ENCODE results near the gene PAK5. TPM values are rescaled to one million over a fixed set of nuclear protein-coding genes. Genes with fewer than 3 reads are reported as not detected.

Gene PAK5
- 0.25 TPM for total RNA-seq

GRCh38 chr20:9838378-9839295 is at the start of gene PAK5:
Gene PAK5 (minus strand): TSS chr20:9839076. CDS start chr20:9644328, 194,748 bp downstream.
- Histone ChIP-seq H3K36me3 (no peaks in the 10 kb centered on the region), H3K4me3 (peak within 1 kb of the TSS in 1 of 2 donors; percentile 22), H3K27ac (no peak within 1 kb of the TSS), H3K9me3 (no peaks in the 10 kb centered on the region), H3K4me1 (peaks cover 16% of the 10 kb centered on the region), H3K27me3 (no peaks in the 10 kb centered on the region)
- TF ChIP-seq CTCF (IDR thresholded peaks at IDR 0.05): no peak
- TF ChIP-seq POLR2AphosphoS5 (IDR thresholded peaks at IDR 0.05; ENCODE audit: insufficient read depth in 1 of 2, low read depth in 1 of 2): no peak
- no peak for TF ChIP-seq POLR2A (IDR thresholded peaks at IDR 0.05)
- intact Hi-C loops (cut with DNase I): no loop called here
- DNase-seq (ENCODE audit: extremely low spot score in 2 of 2): no peak

- Histone ChIP-seq H3K4me1 (no peaks in the 10 kb centered on the region), H3K9me3 (no peaks in the 10 kb centered on the region), H3K36me3 (no peaks in the 10 kb centered on the region), H3K4me3 (no peak overlapping the region), H3K27me3 (no peaks in the 10 kb centered on the region), H3K27ac (no peak overlapping the region)
- no peak for TF ChIP-seq POLR2A (IDR thresholded peaks at IDR 0.05)
- TF ChIP-seq CTCF (IDR thresholded peaks at IDR 0.05): no peak
- no peak for TF ChIP-seq POLR2AphosphoS5 (IDR thresholded peaks at IDR 0.05; ENCODE audit: insufficient read depth in 1 of 2, low read depth in 1 of 2)
- DNase-seq (ENCODE audit: extremely low spot score in 2 of 2): no peak
- intact Hi-C loops (cut with DNase I): no loop called here
Observed at GRCh38 chr20:9887706-9888105, 48.8 kb upstream of the PAK5 start.

- H3K36me3 ChIP-seq: no peaks in the 10 kb centered on the region
- TF ChIP-seq CTCF (IDR thresholded peaks at IDR 0.05): no peak
- TF ChIP-seq POLR2AphosphoS5 (IDR thresholded peaks at IDR 0.05; ENCODE audit: insufficient read depth in 1 of 2, low read depth in 1 of 2): no peak
- TF ChIP-seq POLR2A (IDR thresholded peaks at IDR 0.05): no peak
- no peaks in the 10 kb centered on the region for H3K9me3 ChIP-seq
- DNase-seq (ENCODE audit: extremely low spot score in 2 of 2): no peak
- H3K27me3 ChIP-seq: no peaks in the 10 kb centered on the region
- H3K4me1 ChIP-seq: no peaks in the 10 kb centered on the region
- no peak overlapping the region for H3K4me3 ChIP-seq
- intact Hi-C loops (cut with DNase I): no loop called here
- H3K27ac ChIP-seq: no peak overlapping the region
Observed at GRCh38 chr20:9886227-9886626, 47.4 kb upstream of the PAK5 start.

- H3K4me3 ChIP-seq: no peak overlapping the region
- no peak for DNase-seq (ENCODE audit: extremely low spot score in 2 of 2)
- intact Hi-C loops (cut with DNase I): no loop called here
- H3K27ac ChIP-seq: no peak overlapping the region
- no peaks in the 10 kb centered on the region for H3K4me1 ChIP-seq
- TF ChIP-seq CTCF (IDR thresholded peaks at IDR 0.05) (no peak), POLR2AphosphoS5 (IDR thresholded peaks at IDR 0.05; ENCODE audit: insufficient read depth in 1 of 2, low read depth in 1 of 2) (no peak), POLR2A (IDR thresholded peaks at IDR 0.05) (no peak)
- H3K36me3 ChIP-seq: no peaks in the 10 kb centered on the region
- no peaks in the 10 kb centered on the region for H3K27me3 ChIP-seq
- H3K9me3 ChIP-seq: no peaks in the 10 kb centered on the region
Observed at GRCh38 chr20:9884666-9885065, 45.8 kb upstream of the PAK5 start.

GRCh38 chr20:9884061-9884460 is 45.2 kb upstream of the PAK5 start:
- no peak overlapping the region for H3K4me3 ChIP-seq
- H3K4me1 ChIP-seq: no peaks in the 10 kb centered on the region
- no peak for TF ChIP-seq POLR2AphosphoS5 (IDR thresholded peaks at IDR 0.05; ENCODE audit: insufficient read depth in 1 of 2, low read depth in 1 of 2)
- no peak for TF ChIP-seq POLR2A (IDR thresholded peaks at IDR 0.05)
- no peak for TF ChIP-seq CTCF (IDR thresholded peaks at IDR 0.05)
- no peaks in the 10 kb centered on the region for H3K27me3 ChIP-seq
- H3K36me3 ChIP-seq: no peaks in the 10 kb centered on the region
- DNase-seq (ENCODE audit: extremely low spot score in 2 of 2): no peak
- intact Hi-C loops (cut with DNase I): no loop called here
- H3K27ac ChIP-seq: no peak overlapping the region
- no peaks in the 10 kb centered on the region for H3K9me3 ChIP-seq
